Epithelial cell of proximal tubule (primary cell): Measurements from ENCODE around the gene PRR35. TPM values are rescaled to one million over a fixed set of nuclear protein-coding genes. Genes with fewer than 3 reads are reported as not detected.
A peak's percentile ranks its signal among the peaks of the same experiment; 100 is the strongest.

Experiments used
- DNase-seq: peaks from one replicate; pipeline ENCODE4 v3.0.0-alpha.2; 2011; ENCODE audit warnings: low read depth
- H3K4me3 ChIP-seq: 2 replicates; pipeline ENCODE4 v1.5.1; 2011; ENCODE audit warnings: low read depth, mild to moderate bottlenecking, low read length
- CTCF ChIP-seq: conservative IDR thresholded peaks from 2 replicates; pipeline ENCODE4 v1.5.1; 2012; ENCODE audit warnings: low read depth, mild to moderate bottlenecking, low read length
- total RNA-seq: library from RNA; depleted of rRNA; stranded (reverse); fragments of >200 nt; gene quantifications from 2 replicates; pipeline ENCODE4 v1.2.3, GENCODE V29; 2015

PRR35 gene
- total RNA-seq, 1 donor from 2014 or later = not detected

GRCh38 chr16:575354-576196 lies 15.4 kb downstream of the PRR35 start:
- no peak overlapping the region for H3K4me3 ChIP-seq
- DNase-seq = no peak
- no peak for TF ChIP-seq CTCF

- TF ChIP-seq CTCF = no peak
- H3K4me3 ChIP-seq = no peak overlapping the region
- DNase-seq = no peak
These were observed 16.1 kb downstream of the PRR35 start for GRCh38 chr16:576197-576822.

GRCh38 chr16:576823-577201 lies 16.6 kb downstream of the PRR35 start:
- TF ChIP-seq CTCF = no peak
- DNase-seq = no peak
- H3K4me3 ChIP-seq = no peak overlapping the region

- no peak for TF ChIP-seq CTCF
- no peak for DNase-seq
- H3K4me3 ChIP-seq = no peak overlapping the region
These were observed 17.6 kb downstream of the PRR35 start for GRCh38 chr16:577796-578195.

- no peak for TF ChIP-seq CTCF
- H3K4me3 ChIP-seq = no peak overlapping the region
- no peak for DNase-seq
These were observed 18.2 kb downstream of the PRR35 start for GRCh38 chr16:578232-578869.

GRCh38 chr16:578870-579405 lies 18.7 kb downstream of the PRR35 start:
- DNase-seq = no peak
- peak; percentile 78 for TF ChIP-seq CTCF
- no peak overlapping the region for H3K4me3 ChIP-seq
